ENCODE results near the gene REELD1. TPM values are rescaled to one million over a fixed set of nuclear protein-coding genes. Genes with fewer than 3 reads are reported as not detected.

Gene REELD1
- total and polyA plus RNA-seq, 2 donors (not counting 3 experiments of a cell fraction or from before 2014, with no cell fraction given), result not detected

- dilution Hi-C loops (cut with MboI; ENCODE audit: extremely low pct_ligation_motif_present, low sequenced_read_pairs) (no loop called here), intact Hi-C loops (cut with micrococcal nuclease) (no loop called here)
- Histone ChIP-seq H3K9ac (replicated peaks; ENCODE audit: extremely low read depth, insufficient read depth, low read length) (no peak overlapping the region), H3K36me3 (ENCODE audit: control insufficient read depth in 2 of 2, extremely low read depth in 1 of 2, insufficient read depth in 2 of 2, low read length in 2 of 2) (no peaks in the 10 kb centered on the region), H3K27me3 (ENCODE audit: control insufficient read depth in 2 of 2, insufficient read depth in 2 of 2, low read length in 2 of 2) (no peaks in the 10 kb centered on the region), H4K20me1 (replicated peaks; ENCODE audit: control insufficient read depth, extremely low read depth, insufficient read depth, low read length) (no peaks in the 10 kb centered on the region), H3K4me2 (ENCODE audit: insufficient read depth, low read length) (no peak overlapping the region), H3K4me1 (ENCODE audit: control insufficient read depth, extremely low read depth, insufficient read depth, low read length) (peaks cover 19% of the 10 kb centered on the region), H3K9me1 (replicated peaks; ENCODE audit: control insufficient read depth, extremely low read depth, insufficient read depth, low read length) (no peaks in the 10 kb centered on the region), H2AFZ (ENCODE audit: low read depth, low read length) (no peak overlapping the region), H3K27ac (ENCODE audit: insufficient read depth, low read depth, low read length) (no peak overlapping the region), H3K9me3 (replicated peaks; ENCODE audit: control insufficient read depth, insufficient read depth, low read length) (no peaks in the 10 kb centered on the region), H3K79me2 (ENCODE audit: control insufficient read depth, insufficient read depth, low read length) (no peaks in the 10 kb centered on the region), H3K4me3 (replicated peaks in 1 of 3; ENCODE audit: insufficient read depth in 1 of 3, low read depth in 1 of 3, low read length in 3 of 3) (no peak overlapping the region)
- ChIA-PET POLR2A (no interaction called here), CTCF (interaction anchor here (1.2 kb wide), 1 partner anchor 101 kb away, joined by 3 read pairs; no protein-coding TSS in a partner anchor)
- no peak for TF ChIP-seq POLR2A (IDR thresholded peaks at IDR 0.05; ENCODE audit: low read depth, low read length)
- TF ChIP-seq, protein P1, sequence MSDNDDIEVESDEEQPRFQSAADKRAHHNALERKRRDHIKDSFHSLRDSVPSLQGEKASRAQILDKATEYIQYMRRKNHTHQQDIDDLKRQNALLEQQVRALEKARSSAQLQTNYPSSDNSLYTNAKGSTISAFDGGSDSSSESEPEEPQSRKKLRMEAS (IDR thresholded peaks at IDR 0.05; ENCODE audit: insufficient read depth, insufficient read length), result no peak
- TF ChIP-seq MYC (IDR thresholded peaks at IDR 0.05; ENCODE audit: low read depth, low read length), result no peak
- TF ChIP-seq POLR2AphosphoS5 (IDR thresholded peaks at IDR 0.05; ENCODE audit: insufficient read depth, low read depth, low read length), result no peak
- no peak for TF ChIP-seq EZH2 (IDR thresholded peaks at IDR 0.05; ENCODE audit: borderline replicate concordance, low read depth, low read length, severe bottlenecking)
- no peak for TF ChIP-seq CTCF (IDR thresholded peaks at IDR 0.05; ENCODE audit: extremely low read depth in 1 of 2, insufficient read depth in 1 of 2, low read depth in 1 of 2, low read length in 2 of 2)
- TF ChIP-seq JUN (IDR thresholded peaks at IDR 0.05; ENCODE audit: borderline replicate concordance, insufficient read depth, insufficient read length, low read depth), result no peak
- no peak for TF ChIP-seq GATA2 (IDR thresholded peaks at IDR 0.05; ENCODE audit: insufficient read depth, insufficient read length, low read depth, low read length)
- no peak for TF ChIP-seq FOS (IDR thresholded peaks at IDR 0.05; ENCODE audit: borderline replicate concordance, insufficient read depth, low read length)
- DNase-seq (ENCODE audit: low read depth, low spot score) (no peak), FAIRE-seq (no peak)
- BruUV-seq (replicated peaks), result no TSS peak
Observed at GRCh38 chr4:146238107-146238506, 23.8 kb downstream of the REELD1 start.

Measured in endothelial cell of umbilical vein (primary cell).